T-helper 1 cell treated with Interleukin-12 subunit alpha and Interleukin-12 subunit beta and Interleukin-4 antibody, amounts not matched to agents 30 ng/mL and 1 ng/mL, for 36 hours (primary cell): ENCODE data around the gene CCDC73. TPM values are rescaled to one million over a fixed set of nuclear protein-coding genes. Genes with fewer than 3 reads are reported as not detected.
"Not testable (repeated sequence)": the region's sequence is repeated elsewhere in the genome, so short reads cannot be mapped to it uniquely, and the experiment has no call there.

Source experiments
- intact Hi-C: fragments of 100-400 bp; cut with micrococcal nuclease; formaldehyde crosslinking; loops from one replicate; pipeline ENCODE4 v1.15.1; 2024
- total RNA-seq: library from RNA; stranded (reverse); gene quantifications from 2 replicates; pipeline ENCODE4 v1.2.3, GENCODE V29; 2022

Gene CCDC73
- total RNA-seq, 1 donor from 2014 or later: not detected

- intact Hi-C loops: loop anchor here (1.0 to 5.0 kb wide), 3 partner anchors 83 to 1019 kb away; partner anchors contain the start of gene QSER1
Observed at GRCh38 chr11:32809313-32809712, 14.9 kb upstream of the CCDC73 start.

- intact Hi-C loops: no loop called here
Observed at GRCh38 chr11:32796425-32796824, 2.0 kb upstream of the CCDC73 start.

- intact Hi-C loops: loop anchor here (1.0 to 5.0 kb wide), 5 partner anchors 44 to 470 kb away; no protein-coding TSS in a partner anchor
Observed at GRCh38 chr11:32792948-32793475, 1.4 kb downstream of the CCDC73 start.

GRCh38 chr11:32792111-32792947, 2.1 kb downstream of the CCDC73 start:
- intact Hi-C loops: loop anchor here (5.0 kb wide), 1 partner anchor 360 kb away; no protein-coding TSS in a partner anchor

GRCh38 chr11:32790916-32791315, 3.5 kb downstream of the CCDC73 start:
- intact Hi-C loops: loop anchor here (5.0 kb wide), 1 partner anchor 359 kb away; no protein-coding TSS in a partner anchor

GRCh38 chr11:32786811-32787210, 7.7 kb downstream of the CCDC73 start:
- intact Hi-C loops: no loop called here

- intact Hi-C loops: no loop called here
Observed at GRCh38 chr11:32785262-32785661, 9.2 kb downstream of the CCDC73 start.

GRCh38 chr11:32781721-32782120, 12.7 kb downstream of the CCDC73 start:
- intact Hi-C loops: no loop called here

GRCh38 chr11:32780839-32781238, 13.6 kb downstream of the CCDC73 start:
- intact Hi-C loops: not testable (repeated sequence)

- intact Hi-C loops: no loop called here
Observed at GRCh38 chr11:32779136-32779535, 15.3 kb downstream of the CCDC73 start.

GRCh38 chr11:32775908-32776307, 18.6 kb downstream of the CCDC73 start:
- intact Hi-C loops: no loop called here

- intact Hi-C loops: no loop called here
Observed at GRCh38 chr11:32774081-32774480, 20.4 kb downstream of the CCDC73 start.

GRCh38 chr11:32772731-32773130, 21.7 kb downstream of the CCDC73 start:
- intact Hi-C loops: no loop called here

- intact Hi-C loops: not testable (repeated sequence)
Observed at GRCh38 chr11:32761774-32762173, 32.7 kb downstream of the CCDC73 start.

- intact Hi-C loops: no loop called here
Observed at GRCh38 chr11:32758291-32758690, 36.2 kb downstream of the CCDC73 start.

GRCh38 chr11:32753181-32753580, 41.3 kb downstream of the CCDC73 start:
- intact Hi-C loops: not testable (repeated sequence)

- intact Hi-C loops: no loop called here
Observed at GRCh38 chr11:32752001-32752400, 42.5 kb downstream of the CCDC73 start.

- intact Hi-C loops: no loop called here
Observed at GRCh38 chr11:32751381-32751780, 43.1 kb downstream of the CCDC73 start.

- intact Hi-C loops: no loop called here
Observed at GRCh38 chr11:32729976-32730375, 64.5 kb downstream of the CCDC73 start.

GRCh38 chr11:32723332-32723731, 71.1 kb downstream of the CCDC73 start:
- intact Hi-C loops: no loop called here

- intact Hi-C loops: no loop called here
Observed at GRCh38 chr11:32722255-32722654, 72.2 kb downstream of the CCDC73 start.

GRCh38 chr11:32713496-32713895, 81.0 kb downstream of the CCDC73 start:
- intact Hi-C loops: no loop called here

GRCh38 chr11:32708978-32709377, 85.5 kb downstream of the CCDC73 start:
- intact Hi-C loops: not testable (repeated sequence)
